Endothelial cell of umbilical vein (primary cell): ENCODE data around the gene TAF5L. TPM values are rescaled to one million over a fixed set of nuclear protein-coding genes. Genes with fewer than 3 reads are reported as not detected.
"Not testable (repeated sequence)": the region's sequence is repeated elsewhere in the genome, so short reads cannot be mapped to it uniquely, and the experiment has no call there.

ENCODE experiments used
- BruUV-seq: library from RNA; stranded (reverse); fragments of 400-500 nt; replicated peaks from 2 replicates; lab custom pipeline; 2021; lab: Mats Ljungman, UMichigan
- CTCF ChIA-PET: fragments of 300-600, 350-600 bp; sonication (Branson Sonifier 250); formaldehyde crosslinking; loops from one replicate; lab custom pipeline; 2021; ENCODE audit warnings: antibody characterized with exemption, inconsistent platforms; lab: Charles Lee
- POLR2A ChIA-PET: fragments of 300-600, 350-600 bp; sonication (Branson Sonifier 250); formaldehyde crosslinking; loops from one replicate; lab custom pipeline; 2021; ENCODE audit warnings: antibody characterized with exemption, inconsistent platforms; lab: Charles Lee
- DNase-seq: peaks from one replicate; pipeline ENCODE4 v3.0.0-alpha.2; 2011; ENCODE audit warnings: low read depth, low spot score
- FAIRE-seq: peaks from 2 replicates; lab custom pipeline; 2011; peaks lifted over from hg19 to GRCh38; lab: Jason Lieb, UNC
- H2AFZ ChIP-seq: 2 replicates; pipeline ENCODE4 v1.6.0; 2012; ENCODE audit warnings: low read depth, low read length, control low read depth, inconsistent platforms
- H3K27ac ChIP-seq: 2 replicates; pipeline ENCODE4 v1.5.1; 2011; ENCODE audit warnings: low read depth, mild to moderate bottlenecking, control low read depth, low read length, moderate library complexity; ENCODE audit not compliant: insufficient read depth
- H3K27me3 ChIP-seq, 2 experiments: 2 replicates each; pipeline versions ENCODE4 v1.6.0 to v1.6.1; 2011; ENCODE audit warnings: low read length in 2 of 2, mixed read lengths in 1 of 2; ENCODE audit not compliant: control insufficient read depth in 2 of 2, insufficient read depth in 2 of 2
- H3K36me3 ChIP-seq, 2 experiments: 2 replicates in 1 of 2; 3 replicates in 1 of 2; pipeline ENCODE4 v1.5.1; 2011; ENCODE audit warnings: low read length in 2 of 2, mild to moderate bottlenecking in 1 of 2, moderate library complexity in 1 of 2; ENCODE audit not compliant: control insufficient read depth in 2 of 2, insufficient read depth in 2 of 2; ENCODE audit errors: extremely low read depth in 1 of 2
- H3K4me1 ChIP-seq: 3 replicates; pipeline ENCODE4 v1.5.1; 2011; ENCODE audit warnings: mild to moderate bottlenecking, low read length; ENCODE audit not compliant: control insufficient read depth, insufficient read depth; ENCODE audit errors: extremely low read depth
- H3K4me2 ChIP-seq: 2 replicates; pipeline ENCODE4 v1.6.1; 2011; ENCODE audit warnings: low read length, control low read depth, mixed read lengths; ENCODE audit not compliant: insufficient read depth
- H3K4me3 ChIP-seq, 3 experiments: fragments of 200-600 bp in 1 of 3; sonication (generic), shearing (Covaris generic) in 1 of 3; replicated peaks in 1 of 3; 2 replicates each; pipeline ENCODE4 v1.5.1; 2011 to 2016; ENCODE audit warnings: control low read depth in 3 of 3, low read length in 3 of 3, mild to moderate bottlenecking in 2 of 3, inconsistent platforms in 1 of 3, low read depth in 1 of 3, moderate library complexity in 1 of 3; ENCODE audit not compliant: insufficient read depth in 1 of 3
- H3K79me2 ChIP-seq: 2 replicates; pipeline ENCODE4 v1.6.0; 2012; ENCODE audit warnings: low read length, inconsistent platforms; ENCODE audit not compliant: control insufficient read depth, insufficient read depth
- H3K9ac ChIP-seq: replicated peaks from 2 replicates; pipeline ENCODE3; 2011; ENCODE audit warnings: low read length, control low read depth; ENCODE audit not compliant: insufficient read depth; ENCODE audit errors: extremely low read depth
- H3K9me1 ChIP-seq: replicated peaks from 3 replicates; pipeline ENCODE4 v1.6.0; 2011; ENCODE audit warnings: mild to moderate bottlenecking, low read length; ENCODE audit not compliant: control insufficient read depth, insufficient read depth; ENCODE audit errors: extremely low read depth
- H3K9me3 ChIP-seq: replicated peaks from 2 replicates; pipeline ENCODE4 v1.5.1; 2012; ENCODE audit warnings: low read length, inconsistent platforms; ENCODE audit not compliant: control insufficient read depth, insufficient read depth
- H4K20me1 ChIP-seq: replicated peaks from 2 replicates; pipeline ENCODE3; 2011; ENCODE audit warnings: mild to moderate bottlenecking, low read length; ENCODE audit not compliant: control insufficient read depth, insufficient read depth; ENCODE audit errors: extremely low read depth
- GATA2 ChIP-seq: IDR thresholded peaks from 2 replicates; pipeline ENCODE4 v1.7.0; 2011; ENCODE audit warnings: low read depth, mild to moderate bottlenecking, moderate library complexity, mixed read lengths, low read length; ENCODE audit not compliant: insufficient read length, insufficient read depth
- JUN ChIP-seq: IDR thresholded peaks from 2 replicates; pipeline ENCODE4 v1.6.1; 2011; ENCODE audit warnings: borderline replicate concordance, low read depth; ENCODE audit not compliant: insufficient read length, insufficient read depth
- MAX ChIP-seq: IDR thresholded peaks from 2 replicates; pipeline ENCODE4 v1.6.1; 2011; ENCODE audit not compliant: insufficient read depth, insufficient read length
- MYC ChIP-seq: IDR thresholded peaks from one replicate; pipeline ENCODE4 v1.6.1; 2011; ENCODE audit warnings: mild to moderate bottlenecking, low read depth, low read length
- POLR2AphosphoS5 ChIP-seq: IDR thresholded peaks from 2 replicates; pipeline ENCODE4 v1.6.1; 2012; ENCODE audit warnings: low read depth, mild to moderate bottlenecking, control low read depth, low read length, moderate library complexity; ENCODE audit not compliant: insufficient read depth
- dilution Hi-C: fragments of 300-500 bp; cut with MboI; formaldehyde crosslinking; loops from one replicate; pipeline ENCODE4 v1.15.0; 2019; ENCODE audit warnings: low sequenced_read_pairs; ENCODE audit not compliant: extremely low pct_ligation_motif_present
- intact Hi-C: fragments of 100-400 bp; cut with micrococcal nuclease; formaldehyde crosslinking; loops from one replicate; pipeline ENCODE4 v1.10.0; 2022
- polyA plus RNA-seq, 4 experiments: library from polyadenylated mRNA; depleted of rRNA in 3 of 4; stranded (reverse) in 3 of 4; unstranded in 1 of 4; fragments of >200 nt; gene quantifications; 2 replicates each; pipeline versions ENCODE4 v1.2.1 to v1.2.3, GENCODE V29; 2011 to 2012; ENCODE audit warnings: missing spikeins in 1 of 4
- total RNA-seq: library from RNA; stranded (reverse); gene quantifications from 2 replicates; pipeline ENCODE4 v1.2.3, GENCODE V29; 2021
- TF ChIP-seq, protein P1 (sequence below), 2 donors: IDR thresholded peaks; 1 replicate in 1 of 2; 2 replicates in 1 of 2; pipeline ENCODE4 v1.5.1; 2011; ENCODE audit warnings: low read length in 2 of 2, mild to moderate bottlenecking in 2 of 2, moderate library complexity in 2 of 2, control low read depth in 1 of 2, inconsistent platforms in 1 of 2, low read depth in 1 of 2; ENCODE audit not compliant: insufficient read depth in 1 of 2; ENCODE audit errors: extremely low read depth in 1 of 2

TAF5L gene
- total and polyA plus RNA-seq, 2 donors (not counting 3 experiments of a cell fraction or from before 2014, with no cell fraction given) = 21.1 to 24.8 TPM

DNA sequence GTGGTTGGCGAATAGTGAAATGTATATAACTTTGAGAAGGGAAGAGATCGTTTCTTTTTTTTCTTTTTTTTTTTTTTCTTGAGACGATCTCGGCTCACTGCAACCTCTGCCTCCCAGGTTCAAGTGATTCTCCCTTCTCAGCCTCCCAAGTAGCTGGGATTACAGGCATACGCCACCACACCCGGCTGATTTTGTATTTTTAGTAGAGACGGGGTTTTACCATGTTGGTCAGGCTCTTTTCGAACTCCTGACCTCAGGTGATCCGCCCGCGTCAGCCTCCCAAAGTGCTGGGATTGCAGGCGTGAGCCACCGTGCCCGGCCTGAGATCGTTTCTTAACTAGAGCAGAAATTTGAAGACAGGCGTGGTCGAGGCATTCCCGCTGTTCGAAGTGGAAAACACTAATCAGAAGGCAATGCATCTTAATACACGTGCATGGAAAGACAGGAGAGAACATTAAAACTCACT, 66.6 kb downstream of the TAF5L start:
- H3K27ac ChIP-seq, H3K9me3 ChIP-seq, H3K36me3 ChIP-seq, H3K9ac ChIP-seq, DNase-seq, H3K27me3 ChIP-seq, dilution Hi-C loops, H3K9me1 ChIP-seq, H4K20me1 ChIP-seq: not testable (repeated sequence)
- FAIRE-seq = peak; percentile 61
- H3K4me2 ChIP-seq = peak overlapping the region; percentile 6
- peak overlapping the region; percentile 60 for H2AFZ ChIP-seq
- BruUV-seq = TSS peak; percentile 84
- peaks cover 32% of the 10 kb centered on the region for H3K79me2 ChIP-seq
- intact Hi-C loops = loop anchor here (1.0 to 5.0 kb wide), 7 partner anchors 17 to 722 kb away; partner anchors contain the start of genes CCSAP, GALNT2, TAF5L and URB2
- CTCF ChIA-PET = interaction anchor here (0.6 to 3.4 kb wide), 24 partner anchors 13 to 755 kb away, joined by 3 to 69 read pairs (median 4); partner anchors contain the start of genes NUP133, RAB4A, TAF5L and URB2
- peaks cover 15% of the 10 kb centered on the region for H3K4me1 ChIP-seq
- POLR2A ChIA-PET = interaction anchor here (1.0 to 1.2 kb wide), 2 partner anchors 19 to 67 kb away, joined by 4 to 6 read pairs; no protein-coding TSS in a partner anchor
- peak overlapping the region; percentile 8 to 84 (median 83) for H3K4me3 ChIP-seq

GRCh38 chr1:229558460-229559335, 67.2 kb downstream of the TAF5L start, which contains the start of gene ABCB10:
ABCB10 (minus strand) TSS chr1:229558707; CDS start chr1:229558652, 55 bp downstream.
- peaks cover 15% of the 10 kb centered on the region for H3K4me1 ChIP-seq
- H3K9ac ChIP-seq = peak within 1 kb of the TSS; percentile 65
- H2AFZ ChIP-seq = peak within 1 kb of the TSS; percentile 87
- H3K4me3 ChIP-seq = peak within 1 kb of the TSS; percentile 83 to 84 (median 84)
- ChIA-PET CTCF (interaction anchor here (0.6 to 3.4 kb wide), 25 partner anchors 12 to 755 kb away, joined by 3 to 69 read pairs (median 4); partner anchors contain the start of genes NUP133, RAB4A, TAF5L and URB2), POLR2A (interaction anchor here (0.6 to 1.5 kb wide), 5 partner anchors 20 to 755 kb away, joined by 3 to 7 read pairs (median 4); partner anchors contain the start of gene NUP133)
- FAIRE-seq = peak; percentile 99
- H3K79me2 ChIP-seq = peaks cover 35% of the 10 kb centered on the region
- DNase-seq = peak; percentile 99
- peak within 1 kb of the TSS; percentile 97 for H3K4me2 ChIP-seq
- no TSS peak for BruUV-seq
- intact Hi-C loops = loop anchor here (1.0 to 5.0 kb wide), 8 partner anchors 18 to 752 kb away; partner anchors contain the start of genes CCSAP, GALNT2, TAF5L and URB2
- no peaks in the 10 kb centered on the region for H3K9me1 ChIP-seq
- TF ChIP-seq, protein P1, sequence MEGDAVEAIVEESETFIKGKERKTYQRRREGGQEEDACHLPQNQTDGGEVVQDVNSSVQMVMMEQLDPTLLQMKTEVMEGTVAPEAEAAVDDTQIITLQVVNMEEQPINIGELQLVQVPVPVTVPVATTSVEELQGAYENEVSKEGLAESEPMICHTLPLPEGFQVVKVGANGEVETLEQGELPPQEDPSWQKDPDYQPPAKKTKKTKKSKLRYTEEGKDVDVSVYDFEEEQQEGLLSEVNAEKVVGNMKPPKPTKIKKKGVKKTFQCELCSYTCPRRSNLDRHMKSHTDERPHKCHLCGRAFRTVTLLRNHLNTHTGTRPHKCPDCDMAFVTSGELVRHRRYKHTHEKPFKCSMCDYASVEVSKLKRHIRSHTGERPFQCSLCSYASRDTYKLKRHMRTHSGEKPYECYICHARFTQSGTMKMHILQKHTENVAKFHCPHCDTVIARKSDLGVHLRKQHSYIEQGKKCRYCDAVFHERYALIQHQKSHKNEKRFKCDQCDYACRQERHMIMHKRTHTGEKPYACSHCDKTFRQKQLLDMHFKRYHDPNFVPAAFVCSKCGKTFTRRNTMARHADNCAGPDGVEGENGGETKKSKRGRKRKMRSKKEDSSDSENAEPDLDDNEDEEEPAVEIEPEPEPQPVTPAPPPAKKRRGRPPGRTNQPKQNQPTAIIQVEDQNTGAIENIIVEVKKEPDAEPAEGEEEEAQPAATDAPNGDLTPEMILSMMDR (IDR thresholded peaks at IDR 0.05; ENCODE audit: extremely low read depth in 1 of 2, insufficient read depth in 1 of 2, low read depth in 1 of 2, low read length in 2 of 2) = peak; percentile 86 to 97
- no peak for TF ChIP-seq GATA2
- TF ChIP-seq MAX = peak; percentile 64
- TF ChIP-seq MYC = peak; percentile 63
- no peak for TF ChIP-seq JUN
- TF ChIP-seq POLR2AphosphoS5 = peak; percentile 30
- H3K36me3 ChIP-seq = no peaks in the 10 kb centered on the region
- H3K27me3 ChIP-seq = no peaks in the 10 kb centered on the region
- H4K20me1 ChIP-seq = no peaks in the 10 kb centered on the region
- H3K27ac ChIP-seq = peak within 1 kb of the TSS; percentile 6
- dilution Hi-C loops = no loop called here
- H3K9me3 ChIP-seq = no peaks in the 10 kb centered on the region
